Activated naive CD4-positive, alpha-beta T cell treated with anti-CD3 and anti-CD28 coated beads, Interleukin-2, amount 50 U/mL, for 72 hours (primary cell): Measurements from ENCODE around the gene RPL11. TPM values are rescaled to one million over a fixed set of nuclear protein-coding genes. Genes with fewer than 3 reads are reported as not detected.
A peak's percentile ranks its signal among the peaks of the same experiment; 100 is the strongest.
"Not testable (repeated sequence)": the region's sequence is repeated elsewhere in the genome, so short reads cannot be mapped to it uniquely, and the experiment has no call there.

Experiments
- ATAC-seq, 2 donors: fragments of 150-1000 bp; cut with Tn5 transposase; 2 replicates each; pipeline ENCODE4 v1.10.0; 2021; ENCODE audit warnings: mild to moderate bottlenecking in 2 of 2, moderate library complexity in 2 of 2
- DNase-seq, 2 donors: peaks; one replicate each; pipeline ENCODE4 v3.0.0; 2021 to 2022; ENCODE audit warnings: low spot score in 2 of 2
- H3K27ac Mint-ChIP-seq, 2 donors: one replicate each; pipeline ENCODE4 v1.8.0; 2022; ENCODE audit warnings: mild to moderate bottlenecking in 2 of 2, mixed read lengths in 2 of 2
- H3K36me3 Mint-ChIP-seq, 2 donors: one replicate each; pipeline ENCODE4 v1.8.0; 2022; ENCODE audit warnings: mixed read lengths in 2 of 2
- H3K9me3 Mint-ChIP-seq, 2 donors: one replicate each; pipeline ENCODE4 v1.8.0; 2022; ENCODE audit warnings: mixed read lengths in 2 of 2
- total RNA-seq, 2 donors: library from RNA; stranded (reverse); gene quantifications; one replicate each; pipeline ENCODE4 v1.2.3, GENCODE V29; 2022

RPL11 gene
- total RNA-seq, 2 donors from 2014 or later: 1,409 to 1,417 TPM

DNA sequence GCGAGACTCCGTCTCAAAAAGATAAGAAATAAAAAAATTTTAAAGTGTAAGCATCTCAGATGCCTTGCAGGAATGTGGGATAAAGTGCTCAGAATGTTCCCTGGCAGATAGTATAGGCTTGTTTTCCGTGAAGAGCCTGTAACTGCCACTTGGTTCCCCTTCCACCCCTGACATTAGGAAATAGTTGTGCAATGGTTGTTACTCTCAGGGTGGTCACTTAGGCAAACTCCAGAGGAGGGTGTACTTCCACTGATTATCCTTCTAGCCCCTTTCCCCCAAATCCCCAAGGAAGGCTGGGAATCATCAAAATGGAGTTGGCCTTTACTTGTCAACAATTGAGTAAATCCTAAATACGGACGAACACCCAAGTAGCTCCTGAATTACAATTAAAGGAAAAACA, 10.4 kb downstream of the RPL11 start:
- no peak for ATAC-seq
- H3K36me3 Mint-ChIP-seq: peaks cover 4 to 34% of the 10 kb centered on the region in 2 donors

DNA sequence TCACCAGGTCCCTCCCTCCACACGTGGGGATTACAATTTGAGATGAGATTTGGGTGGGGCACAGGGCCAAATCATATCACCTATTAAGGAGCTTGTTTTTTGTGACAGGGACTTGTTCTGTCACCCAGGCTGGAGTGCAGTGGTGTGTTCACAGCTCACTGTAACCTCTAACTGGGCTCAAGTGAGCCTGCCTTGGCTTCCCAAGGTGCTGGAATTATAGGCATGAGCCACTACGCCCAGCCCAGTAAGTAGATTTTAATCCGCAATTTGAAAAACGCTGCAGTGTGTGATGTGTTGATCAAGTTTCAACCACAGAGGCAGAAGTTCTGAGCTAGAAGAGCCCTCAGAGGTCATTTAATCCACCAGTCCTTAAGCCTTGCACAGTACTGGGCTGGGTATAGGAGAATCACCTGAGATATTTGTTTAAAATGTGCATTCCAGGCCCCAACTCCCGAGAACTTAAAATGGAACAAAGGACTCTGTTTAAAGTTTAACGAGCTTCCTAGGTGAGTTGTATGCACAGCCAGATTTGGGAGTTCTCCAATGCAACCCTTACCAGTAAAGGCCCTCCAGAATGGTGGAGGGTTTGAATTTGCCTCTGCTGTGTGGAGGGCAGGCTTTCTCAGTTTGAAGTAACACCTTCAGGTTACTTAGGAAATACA, 13.4 kb downstream of the RPL11 start:
- ATAC-seq (peak in 1 of 2 donors; percentile 6), DNase-seq (no peak)
- Mint-ChIP-seq H3K9me3 (no peaks in the 10 kb centered on the region), H3K36me3 (peaks cover 0 to 7% of the 10 kb centered on the region in 2 donors), H3K27ac (no peak overlapping the region)

More for the DNA sequence above, 10.4 kb downstream of the RPL11 start:
- H3K9me3 Mint-ChIP-seq: no peaks in the 10 kb centered on the region
- no peak for DNase-seq
- H3K27ac Mint-ChIP-seq: peak overlapping the region in 1 of 2 donors; percentile 79

DNA sequence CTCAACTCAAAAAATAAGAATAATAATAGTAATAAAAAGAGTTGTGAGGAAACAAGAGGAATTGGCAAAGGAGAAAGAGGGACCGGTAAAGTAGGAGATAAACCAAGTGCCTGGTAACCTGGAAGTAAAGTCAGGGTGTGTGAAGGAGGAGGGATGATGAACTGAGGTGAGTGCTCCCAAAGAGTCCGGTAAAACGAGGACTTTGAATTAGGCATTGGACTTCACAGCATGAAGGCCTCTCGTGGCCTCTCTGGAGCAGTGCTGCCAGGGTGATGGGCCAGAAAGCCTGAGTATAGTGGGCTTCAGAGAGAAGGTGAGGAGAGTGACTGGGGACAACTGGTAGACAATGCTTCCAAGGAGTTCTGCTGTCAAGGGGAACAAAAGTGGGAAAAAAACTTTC, 17.6 kb downstream of the RPL11 start:
- ATAC-seq (no peak), DNase-seq (no peak)
- H3K27ac Mint-ChIP-seq: peak overlapping the region in 1 of 2 donors; percentile 80
- H3K36me3 Mint-ChIP-seq: no peaks in the 10 kb centered on the region
- H3K9me3 Mint-ChIP-seq: no peaks in the 10 kb centered on the region

DNA sequence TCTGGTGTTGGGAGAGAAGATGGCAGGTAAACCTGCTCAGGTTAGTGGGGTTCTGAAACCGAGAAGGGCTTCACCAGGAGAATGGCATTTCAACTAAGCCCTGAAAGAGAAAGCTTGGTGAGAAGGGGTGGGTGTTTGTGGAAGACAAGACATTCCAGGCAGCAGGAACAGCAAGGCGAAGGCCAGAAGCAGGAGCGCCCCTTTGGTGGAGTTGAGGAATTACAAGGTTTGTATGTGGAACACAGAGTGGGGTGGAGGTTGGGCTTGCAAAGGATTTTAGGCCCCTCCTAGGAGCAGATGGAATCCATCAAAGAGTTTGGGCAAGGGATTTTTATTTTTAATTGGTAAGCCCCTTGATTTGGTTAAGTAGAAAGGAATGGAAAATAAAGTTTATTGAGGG, 26.9 kb downstream of the RPL11 start:
- Mint-ChIP-seq H3K36me3 (no peaks in the 10 kb centered on the region), H3K27ac (peak overlapping the region in 1 of 2 donors; percentile 10), H3K9me3 (no peaks in the 10 kb centered on the region)
- ATAC-seq (no peak), DNase-seq (no peak)

DNA sequence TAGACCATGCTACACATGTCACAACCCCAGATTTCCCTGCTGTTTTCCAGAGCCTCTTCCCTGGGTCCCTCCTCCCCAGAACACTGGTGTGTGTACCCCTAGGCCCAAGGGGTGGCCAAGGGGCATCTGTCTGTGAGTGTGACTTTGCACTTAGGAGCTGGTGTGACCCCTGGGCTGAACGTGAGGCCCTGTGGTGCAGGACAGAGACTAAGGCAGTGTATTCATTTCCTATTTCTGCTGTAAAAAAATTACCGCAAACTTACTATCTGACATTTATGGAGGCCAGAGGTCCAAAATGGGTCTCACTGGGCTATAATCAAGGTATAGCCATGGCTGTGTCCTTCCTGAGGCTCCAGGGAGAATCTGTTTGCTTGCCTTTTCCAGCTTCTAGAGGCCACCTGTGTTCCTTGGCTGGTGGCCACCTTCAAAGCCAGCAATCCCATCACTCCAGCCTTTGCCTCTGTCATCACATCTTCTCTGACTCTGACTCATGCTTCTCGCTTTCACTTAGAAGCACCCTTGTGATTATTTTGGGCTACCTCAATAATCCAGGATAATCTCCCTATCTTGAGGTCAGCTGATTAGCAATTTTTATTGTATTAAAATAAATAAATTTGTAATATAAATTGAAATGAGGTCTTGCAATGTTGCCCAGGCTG, 27.7 kb downstream of the RPL11 start:
- no peaks in the 10 kb centered on the region for H3K36me3 Mint-ChIP-seq
- no peaks in the 10 kb centered on the region for H3K9me3 Mint-ChIP-seq
- ATAC-seq (peak in 1 of 2 donors; percentile 35), DNase-seq (no peak)
- H3K27ac Mint-ChIP-seq: no peak overlapping the region

DNA sequence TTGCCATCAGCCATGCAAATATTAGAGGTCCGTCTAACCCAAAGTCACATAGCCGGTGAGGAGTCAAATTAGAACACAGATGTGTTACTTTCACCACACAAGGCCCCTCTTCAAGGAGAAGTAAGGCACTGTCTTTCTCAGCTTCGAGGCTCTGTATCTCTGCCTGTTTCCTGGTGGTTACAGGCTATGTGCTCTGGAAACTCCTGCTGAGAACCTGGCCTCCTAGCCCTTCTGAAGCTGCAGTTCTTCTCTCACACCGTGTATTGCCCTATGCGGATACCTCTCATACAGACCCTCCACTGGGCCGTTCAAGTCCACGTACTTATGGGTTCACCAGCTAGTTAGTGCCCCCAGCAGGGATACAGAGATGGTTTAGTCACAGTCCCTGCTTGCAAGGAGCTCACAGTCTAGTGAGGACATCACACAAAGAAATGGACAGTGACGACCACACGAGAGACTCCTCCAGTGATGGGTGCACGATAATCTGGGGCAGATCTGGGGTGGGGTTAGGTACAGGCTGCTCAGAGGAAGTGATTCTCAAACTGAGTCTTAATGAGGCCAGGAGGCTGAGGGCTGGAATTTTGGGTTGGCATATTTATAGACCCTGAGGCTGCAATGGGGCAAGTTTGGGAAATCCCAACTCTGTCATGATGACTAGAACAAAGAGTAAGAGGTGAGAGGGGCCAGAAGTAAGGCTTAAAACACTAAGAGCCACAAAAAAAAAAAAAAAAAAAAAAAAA, 28.8 kb downstream of the RPL11 start:
- Mint-ChIP-seq H3K27ac (peak overlapping the region; percentile 17 to 86), H3K9me3 (no peaks in the 10 kb centered on the region), H3K36me3 (no peaks in the 10 kb centered on the region)
- ATAC-seq (peak; percentile 82 to 84), DNase-seq (peak in 1 of 2 donors; percentile 18)

DNA sequence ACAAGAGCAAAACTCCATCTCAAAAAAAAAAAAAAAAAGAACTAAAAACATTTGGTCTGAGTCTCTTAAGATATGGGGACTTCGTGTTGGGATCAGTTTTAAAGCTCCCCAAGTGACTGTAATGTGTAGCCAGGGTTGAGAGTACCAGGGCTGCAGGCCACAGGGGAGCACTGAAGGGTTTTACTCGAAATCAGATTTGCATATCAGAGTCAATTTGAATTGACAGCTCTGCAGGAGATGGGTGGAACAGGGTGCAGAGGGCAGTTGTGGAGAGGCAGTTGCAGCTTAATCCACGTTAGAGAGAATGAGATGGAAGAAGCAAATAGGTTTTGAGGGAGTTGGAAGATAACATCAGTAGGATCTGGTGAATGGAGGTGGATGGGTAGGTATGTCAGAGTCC, 31.0 kb downstream of the RPL11 start:
- ATAC-seq (no peak), DNase-seq (no peak)
- Mint-ChIP-seq H3K9me3 (no peaks in the 10 kb centered on the region), H3K36me3 (no peaks in the 10 kb centered on the region), H3K27ac (no peak overlapping the region)

DNA sequence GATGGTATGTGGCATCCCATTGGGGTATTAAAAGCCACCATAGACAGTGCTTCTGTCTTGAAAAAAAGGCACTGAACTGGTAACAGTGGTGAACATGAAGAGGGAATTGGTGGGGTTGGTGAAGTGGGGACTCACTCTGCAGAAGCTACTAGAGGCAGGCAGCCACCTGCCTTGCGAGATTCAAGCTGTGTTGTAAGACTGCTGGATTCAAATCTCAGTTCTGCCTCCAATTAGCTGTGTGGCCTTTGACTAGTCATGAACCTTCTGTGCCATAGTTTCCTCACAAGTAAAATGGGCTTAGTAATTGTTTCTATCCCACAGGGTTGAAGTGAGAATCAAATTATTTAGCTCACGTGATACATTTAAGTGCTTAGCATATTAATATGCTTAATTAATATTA, 35.1 kb downstream of the RPL11 start:
- Mint-ChIP-seq H3K27ac (no peak overlapping the region), H3K36me3 (no peaks in the 10 kb centered on the region), H3K9me3 (no peaks in the 10 kb centered on the region)
- ATAC-seq (no peak), DNase-seq (no peak)

DNA sequence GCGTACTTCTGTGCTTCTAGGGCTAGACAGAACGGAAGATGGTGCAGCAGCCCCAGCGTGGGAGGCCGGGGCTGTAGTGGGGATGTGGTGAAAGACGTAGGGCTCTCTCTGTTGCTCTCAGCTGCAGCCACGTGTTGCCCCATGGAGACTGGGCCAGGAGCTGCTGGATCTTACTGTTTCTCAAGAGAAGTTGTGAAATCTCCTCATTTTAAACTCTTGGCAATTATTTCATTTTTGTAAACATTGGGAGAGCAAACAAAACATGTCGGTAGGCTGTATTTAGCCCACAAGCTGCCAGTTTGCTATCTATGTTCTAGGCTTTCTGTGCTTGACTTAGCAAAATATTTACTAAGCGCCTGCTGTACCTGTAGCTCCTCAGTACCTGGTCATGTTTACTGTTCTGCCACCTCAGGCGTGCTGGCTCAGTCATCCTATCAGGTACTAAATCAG, 35.8 kb downstream of the RPL11 start:
- no peak overlapping the region for H3K27ac Mint-ChIP-seq
- no peak for ATAC-seq
- no peak for DNase-seq
- H3K9me3 Mint-ChIP-seq: no peaks in the 10 kb centered on the region
- peaks cover 0 to 4% of the 10 kb centered on the region in 2 donors for H3K36me3 Mint-ChIP-seq

DNA sequence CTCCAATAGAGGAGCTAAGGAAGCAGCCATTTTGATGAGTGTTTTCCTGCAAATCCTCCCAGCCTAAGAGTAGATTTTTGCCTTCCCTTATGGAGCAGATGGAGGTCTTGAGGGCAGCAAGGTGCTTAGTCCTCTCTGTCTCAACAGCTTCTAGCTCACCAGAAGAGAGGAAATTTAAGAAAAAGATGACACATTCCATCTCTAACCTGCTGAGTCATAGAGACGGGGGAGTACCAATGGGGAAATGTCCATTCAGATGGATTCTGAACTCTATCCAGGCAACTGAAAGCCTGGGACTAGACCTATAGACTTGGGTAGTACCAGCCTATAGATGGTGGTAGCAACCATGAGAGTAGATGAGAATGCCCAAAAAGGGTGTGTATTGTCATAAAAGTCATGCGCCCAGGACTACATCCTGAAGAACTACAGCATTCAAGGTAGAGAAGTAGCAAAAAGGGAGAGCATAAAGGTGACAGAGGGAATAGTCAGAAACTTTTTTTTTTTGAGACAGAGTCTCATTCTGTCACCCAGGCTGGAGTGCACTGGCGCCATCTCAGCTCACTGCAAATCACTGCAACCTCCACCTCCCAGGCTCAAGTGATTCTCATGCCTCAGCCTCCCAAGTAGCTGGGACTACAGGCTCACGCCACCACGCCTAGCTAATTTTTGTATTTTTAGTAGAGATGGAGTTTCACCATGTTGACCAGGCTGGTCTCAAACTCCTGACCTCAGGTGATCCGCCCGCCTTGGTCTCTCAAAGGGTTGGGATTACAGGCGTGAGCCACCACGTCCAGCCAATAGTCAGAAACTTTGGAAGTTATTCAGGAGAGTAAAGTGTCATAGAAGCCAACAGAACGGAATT, 41.0 kb downstream of the RPL11 start:
- H3K9me3 Mint-ChIP-seq: no peaks in the 10 kb centered on the region
- peaks cover 0 to 13% of the 10 kb centered on the region in 2 donors for H3K36me3 Mint-ChIP-seq
- ATAC-seq (no peak), DNase-seq (no peak)
- peak overlapping the region in 1 of 2 donors; percentile 22 for H3K27ac Mint-ChIP-seq

DNA sequence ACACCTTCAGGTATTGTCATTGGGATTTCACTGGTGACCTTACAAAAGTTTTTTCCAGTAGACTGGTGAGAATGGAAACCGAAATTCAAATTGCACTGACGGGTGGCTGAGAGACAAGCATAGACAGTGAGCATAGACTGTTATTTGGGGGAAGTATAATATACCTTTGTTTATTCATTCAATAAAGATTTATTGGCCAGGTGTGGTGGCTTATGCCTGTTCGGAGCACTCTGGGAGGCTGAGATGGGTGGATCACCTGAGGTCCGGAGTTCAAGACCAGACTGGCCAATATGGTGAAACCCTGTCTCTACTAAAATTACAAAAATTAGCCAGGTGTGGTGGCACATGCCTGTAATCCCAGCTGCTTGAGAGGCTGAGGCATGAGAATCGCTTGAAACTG, 41.7 kb downstream of the RPL11 start:
- H3K36me3 Mint-ChIP-seq: peaks cover 0 to 13% of the 10 kb centered on the region in 2 donors
- H3K27ac Mint-ChIP-seq, DNase-seq, H3K9me3 Mint-ChIP-seq, ATAC-seq: not testable (repeated sequence)

DNA sequence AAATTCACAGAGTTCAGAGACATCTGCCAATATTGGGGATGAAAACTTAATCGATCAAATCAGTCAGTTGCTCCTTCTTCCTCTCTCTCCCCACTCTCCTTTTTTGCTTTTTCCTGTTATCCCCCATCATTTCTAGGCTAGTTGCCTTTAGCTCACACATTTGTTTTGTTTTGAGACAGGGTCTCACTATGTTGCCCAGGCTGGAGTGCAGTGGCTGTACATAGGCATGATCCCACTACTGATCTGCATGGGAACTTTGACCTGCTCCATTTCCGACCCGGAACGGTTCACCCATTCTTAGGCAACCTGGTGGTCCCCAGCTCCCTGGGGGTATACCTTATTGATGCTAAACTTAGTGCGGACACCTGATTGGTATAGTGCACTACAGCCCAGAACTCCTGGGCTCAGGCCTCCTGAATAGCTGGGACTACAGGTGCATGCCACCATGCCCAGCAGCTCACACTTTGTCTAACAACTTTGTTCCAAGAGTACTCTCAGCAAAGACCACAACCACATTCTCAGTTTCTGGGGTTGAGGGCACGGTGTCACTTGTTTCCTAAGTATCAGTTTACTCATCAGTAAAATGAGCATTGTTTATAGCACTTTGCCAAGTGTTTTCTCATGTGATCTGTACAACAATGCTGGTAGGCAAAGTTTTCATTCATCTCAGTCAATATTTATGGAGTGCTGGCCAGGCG, 45.0 kb downstream of the RPL11 start:
- H3K27ac Mint-ChIP-seq: peak overlapping the region in 1 of 2 donors; percentile 40
- ATAC-seq (peak; percentile 73 to 92), DNase-seq (peak in 1 of 2 donors; percentile 26)
- H3K9me3 Mint-ChIP-seq: no peaks in the 10 kb centered on the region
- H3K36me3 Mint-ChIP-seq: peaks cover 0 to 13% of the 10 kb centered on the region in 2 donors

DNA sequence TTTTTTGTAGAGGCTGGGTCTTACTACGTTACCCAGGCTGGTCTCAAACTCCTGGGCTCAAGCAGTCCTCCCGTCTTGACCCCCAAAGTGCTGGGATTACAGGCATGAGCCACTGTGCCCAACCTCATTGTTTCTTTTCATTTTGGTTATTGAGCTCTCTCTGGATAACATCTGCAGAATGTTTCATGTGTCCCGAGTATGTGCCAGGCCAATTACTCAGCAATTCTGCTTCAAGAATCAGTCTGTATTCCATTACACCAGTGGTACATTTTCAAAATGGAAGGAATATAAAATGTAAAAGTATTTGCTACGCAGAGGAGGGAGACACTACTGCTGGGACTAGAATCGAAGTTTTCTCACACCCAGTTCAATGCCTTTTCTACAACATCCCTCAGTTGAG, 50.0 kb downstream of the RPL11 start:
- peaks cover 11 to 17% of the 10 kb centered on the region in 2 donors for H3K36me3 Mint-ChIP-seq
- peak overlapping the region in 1 of 2 donors; percentile 82 for H3K27ac Mint-ChIP-seq
- ATAC-seq (no peak), DNase-seq (no peak)
- no peaks in the 10 kb centered on the region for H3K9me3 Mint-ChIP-seq

DNA sequence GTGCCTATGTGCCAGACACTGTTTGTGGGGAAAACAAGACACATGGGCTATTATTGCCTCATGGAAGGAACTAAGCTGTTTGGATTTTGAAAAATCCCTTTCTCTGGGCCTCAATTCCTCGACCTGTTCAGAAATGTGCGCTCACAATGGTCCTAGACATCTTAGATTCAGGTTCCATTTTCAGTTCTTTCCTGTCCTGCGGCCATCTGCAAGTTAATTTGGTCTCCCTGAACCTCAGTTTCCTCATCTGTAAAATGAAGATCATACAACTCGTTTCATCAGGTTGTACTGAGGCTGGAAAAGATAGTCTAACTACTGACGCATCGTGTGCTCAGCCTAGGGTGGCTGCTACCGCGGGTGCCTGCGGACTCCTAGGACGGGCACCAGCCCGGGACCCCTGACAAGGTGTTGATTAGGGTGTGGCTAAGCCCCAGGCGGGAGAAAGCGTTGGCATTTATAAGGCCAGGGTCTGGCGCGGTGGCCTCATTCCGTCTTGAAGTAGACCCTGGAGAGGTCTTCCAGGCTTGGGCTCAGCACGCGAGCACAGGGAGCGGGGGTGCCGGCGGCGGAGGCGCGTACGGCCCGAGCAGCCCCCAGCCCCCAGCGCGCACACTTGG, 51.2 kb downstream of the RPL11 start:
- Mint-ChIP-seq H3K27ac (peak overlapping the region; percentile 82 to 90), H3K9me3 (no peaks in the 10 kb centered on the region), H3K36me3 (peaks cover 15 to 17% of the 10 kb centered on the region in 2 donors)
- no peak for DNase-seq
- peak; percentile 41 to 51 for ATAC-seq

DNA sequence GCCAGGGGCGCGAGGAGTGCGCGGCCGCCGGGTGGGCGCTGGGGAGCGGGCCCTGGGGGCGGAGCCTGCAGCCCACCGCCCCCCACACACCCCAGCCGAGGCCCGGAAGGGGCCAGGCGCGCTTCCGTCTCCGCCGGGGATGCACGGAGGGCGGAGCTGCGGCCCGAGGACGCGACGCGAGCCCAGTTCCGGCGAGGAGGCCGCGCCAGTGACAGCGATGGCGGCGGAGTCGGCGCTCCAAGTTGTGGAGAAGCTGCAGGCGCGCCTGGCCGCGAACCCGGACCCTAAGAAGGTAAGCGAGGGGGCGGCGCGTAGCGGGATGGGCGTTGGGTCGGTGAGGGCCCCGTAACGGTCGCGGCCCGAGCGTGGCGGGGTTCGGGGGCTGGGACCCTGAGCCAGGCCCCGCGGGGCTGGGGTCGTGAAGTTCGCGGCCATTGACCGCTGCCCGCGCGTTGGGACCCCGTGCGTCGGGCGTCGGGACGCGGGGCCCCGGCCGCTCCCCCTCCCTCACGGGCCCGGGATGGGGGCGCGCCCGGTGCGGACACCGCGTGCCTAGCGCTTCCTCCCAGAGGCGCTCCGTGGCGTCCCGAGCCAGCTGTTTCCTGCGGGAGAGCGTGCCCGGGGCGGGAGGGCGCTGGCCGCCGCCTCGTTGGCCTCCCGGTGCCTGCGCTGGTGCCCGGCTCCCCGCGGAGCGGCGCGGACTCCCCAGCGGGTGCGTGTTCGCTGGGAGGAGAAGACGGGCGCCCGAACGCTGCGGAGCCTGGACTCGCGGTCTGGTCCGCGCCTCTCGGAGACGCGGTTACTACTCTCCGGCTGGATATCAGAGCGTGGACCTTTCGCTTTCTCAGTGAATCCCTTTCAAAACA, 51.9 kb downstream of the RPL11 start, which contains the start of gene ELOA:
ELOA (plus strand) TSS at position 185 of the 866 bp plus-strand sequence; CDS start at position 218, 33 bp downstream.
- ATAC-seq: peak; percentile 94 to 96
- Mint-ChIP-seq H3K27ac (peak within 1 kb of the TSS; percentile 82 to 90), H3K9me3 (no peaks in the 10 kb centered on the region), H3K36me3 (peaks cover 15 to 17% of the 10 kb centered on the region in 2 donors)
- peak; percentile 74 to 78 for DNase-seq
